DOHH2 (cell line): ENCODE data around the gene KCNA1.

Experiments
- CTCF ChIP-seq: fragments of 200-600 bp; sonication (generic); IDR thresholded peaks from one replicate; pipeline ENCODE4 v1.5.1; 2014; ENCODE audit warnings: antibody characterized with exemption, mild to moderate bottlenecking, low read depth, low read length; ENCODE audit not compliant: poor library complexity, severe bottlenecking
- EZH2phosphoT487 ChIP-seq: fragments of 200-600 bp; sonication (generic); IDR thresholded peaks from 2 replicates; pipeline ENCODE4 v1.6.1; 2017; ENCODE audit warnings: borderline replicate concordance, mild to moderate bottlenecking, antibody characterized with exemption, low read length, moderate library complexity, mixed read lengths

GRCh38 chr12:4860741-4861140, 49.0 kb upstream of the KCNA1 start:
- no peak for TF ChIP-seq CTCF
- no peak for TF ChIP-seq EZH2phosphoT487
